Left lung (tissue), 10 donors: ENCODE results near the gene DEDD2. TPM values are rescaled to one million over a fixed set of nuclear protein-coding genes. Genes with fewer than 3 reads are reported as not detected.
A peak's percentile ranks its signal among the peaks of the same experiment; 100 is the strongest.

ENCODE experiments used
- ATAC-seq: fragments of 200-7000 bp; cut with Tn5 transposase; one replicate; pipeline ENCODE4 v1.9.1; 2020; ENCODE audit warnings: moderate library complexity
- DNase-seq, 4 donors: peaks; one replicate each; pipeline ENCODE4 v3.0.0-alpha.2; 2013 to 2020
- H3K27ac ChIP-seq, 2 donors: fragments of 200-600 bp; sonication (generic) in 1 of 2; one replicate each; pipeline versions ENCODE4 v1.5.0 to v1.8.0; 2020 to 2021
- H3K27me3 ChIP-seq, 2 donors: fragments of 200-600 bp; sonication (generic) in 1 of 2; one replicate each; pipeline versions ENCODE4 v1.5.0 to v1.8.0; 2020 to 2021
- H3K36me3 ChIP-seq, 2 donors: fragments of 200-600 bp; sonication (generic) in 1 of 2; one replicate each; pipeline versions ENCODE4 v1.5.0 to v1.8.0; 2020 to 2021
- H3K4me1 ChIP-seq, 2 donors: fragments of 200-600 bp; one replicate each; pipeline ENCODE4 v1.8.0; 2021
- H3K4me3 ChIP-seq, 2 donors: fragments of 200-600 bp; sonication (generic) in 1 of 2; one replicate each; pipeline versions ENCODE4 v1.5.0 to v1.8.0; 2020 to 2021; ENCODE audit warnings: mild to moderate bottlenecking in 1 of 2
- H3K9me3 ChIP-seq, 2 donors: fragments of 200-600 bp; sonication (generic) in 1 of 2; one replicate each; pipeline versions ENCODE4 v1.5.0 to v1.8.0; 2020 to 2021
- CTCF ChIP-seq, 2 donors: fragments of 200-600 bp; sonication (generic) in 1 of 2; IDR thresholded peaks; one replicate each; pipeline versions ENCODE4 v1.5.0 to v1.8.0; 2021; ENCODE audit warnings: antibody characterized with exemption in 2 of 2
- intact Hi-C, 2 donors: fragments of 100-400 bp; cut with DNase I; formaldehyde crosslinking; loops; one replicate each; pipeline versions ENCODE4 v1.11.2 to v1.14.2; 2022
- polyA plus RNA-seq, 6 donors: library from polyadenylated mRNA; unstranded; fragments of 120-200 nt; gene quantifications; one replicate each; pipeline ENCODE4 v1.2.1, GENCODE V29; 2013; ENCODE audit not compliant: insufficient read length in 6 of 6
- total RNA-seq, 2 donors: library from RNA; stranded (reverse); fragmentation: NEBNext Ultra II Directional; extraction: Animal tissue kit (Norgen Biotek cat#: 25700); gene quantifications; one replicate each; pipeline ENCODE4 v1.2.1, GENCODE V29; 2021
- donor health status: DM: no; HTN: yes; CAD: no.
- donor health status: DM: no; HTN: no; CAD: no.

The DEDD2 gene
- total and polyA plus RNA-seq, 8 donors = 15.7 to 34.8 (median 21.0) TPM

DNA sequence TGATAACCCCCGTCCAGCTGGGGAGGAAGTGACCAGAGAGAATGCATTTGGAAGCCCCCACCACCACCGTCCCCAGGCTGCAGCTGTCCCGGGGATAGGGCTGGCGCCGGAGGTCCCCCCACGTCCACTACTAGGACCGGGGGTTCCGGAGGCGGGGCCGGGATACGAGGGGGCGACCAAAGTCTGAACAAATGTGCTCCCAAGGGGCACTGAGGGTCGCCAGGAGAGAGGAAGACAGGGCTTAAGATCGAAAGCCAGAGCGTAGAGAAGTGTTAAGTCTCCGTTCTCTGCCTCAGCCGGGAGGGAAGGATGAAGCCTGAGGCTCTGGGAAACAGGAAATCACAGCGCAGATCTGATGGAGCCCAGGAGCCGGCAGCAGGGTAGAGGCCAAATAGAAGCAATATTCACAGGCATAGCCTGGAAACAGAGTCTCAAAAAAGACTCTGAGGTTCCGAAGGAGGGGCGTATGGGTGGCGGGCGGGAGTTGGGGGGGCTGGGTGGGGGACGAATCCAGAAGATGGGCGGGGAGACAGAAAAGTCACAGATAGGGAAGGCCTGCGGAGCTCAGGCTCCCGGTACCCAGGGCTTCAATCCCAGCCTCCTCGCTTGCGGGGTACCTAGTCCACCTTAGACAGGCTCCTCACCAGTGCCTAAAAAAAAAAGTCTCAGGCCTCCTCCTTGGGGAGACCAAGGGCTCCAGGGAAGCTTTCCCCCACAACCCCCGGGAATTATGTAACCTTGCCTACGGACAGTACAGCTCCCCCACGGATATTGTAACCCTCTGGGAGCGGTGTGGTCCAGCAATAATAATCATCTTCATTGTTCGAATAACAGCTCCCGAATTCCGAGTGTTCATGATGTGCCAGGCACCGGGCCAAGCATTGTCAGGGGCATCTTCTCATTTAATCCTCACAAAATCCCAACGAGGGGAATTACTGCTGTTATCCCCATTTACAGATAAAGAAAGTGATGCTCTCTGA is 38.6 kb upstream of the DEDD2 start:
- H3K4me3 ChIP-seq = peak overlapping the region; percentile 98 to 100
- peak in 2 of 4 donors; percentile 47 to 64 for DNase-seq
- H3K27me3 ChIP-seq = peaks cover 0 to 19% of the 10 kb centered on the region in 2 donors
- H3K36me3 ChIP-seq = no peaks in the 10 kb centered on the region
- intact Hi-C loops = no loop called here
- no peak for TF ChIP-seq CTCF (IDR thresholded peaks at IDR 0.05)
- peak; percentile 10 for ATAC-seq
- no peaks in the 10 kb centered on the region for H3K9me3 ChIP-seq
- peak overlapping the region; percentile 95 to 98 for H3K27ac ChIP-seq
- peaks cover 16 to 39% of the 10 kb centered on the region in 2 donors for H3K4me1 ChIP-seq

DNA sequence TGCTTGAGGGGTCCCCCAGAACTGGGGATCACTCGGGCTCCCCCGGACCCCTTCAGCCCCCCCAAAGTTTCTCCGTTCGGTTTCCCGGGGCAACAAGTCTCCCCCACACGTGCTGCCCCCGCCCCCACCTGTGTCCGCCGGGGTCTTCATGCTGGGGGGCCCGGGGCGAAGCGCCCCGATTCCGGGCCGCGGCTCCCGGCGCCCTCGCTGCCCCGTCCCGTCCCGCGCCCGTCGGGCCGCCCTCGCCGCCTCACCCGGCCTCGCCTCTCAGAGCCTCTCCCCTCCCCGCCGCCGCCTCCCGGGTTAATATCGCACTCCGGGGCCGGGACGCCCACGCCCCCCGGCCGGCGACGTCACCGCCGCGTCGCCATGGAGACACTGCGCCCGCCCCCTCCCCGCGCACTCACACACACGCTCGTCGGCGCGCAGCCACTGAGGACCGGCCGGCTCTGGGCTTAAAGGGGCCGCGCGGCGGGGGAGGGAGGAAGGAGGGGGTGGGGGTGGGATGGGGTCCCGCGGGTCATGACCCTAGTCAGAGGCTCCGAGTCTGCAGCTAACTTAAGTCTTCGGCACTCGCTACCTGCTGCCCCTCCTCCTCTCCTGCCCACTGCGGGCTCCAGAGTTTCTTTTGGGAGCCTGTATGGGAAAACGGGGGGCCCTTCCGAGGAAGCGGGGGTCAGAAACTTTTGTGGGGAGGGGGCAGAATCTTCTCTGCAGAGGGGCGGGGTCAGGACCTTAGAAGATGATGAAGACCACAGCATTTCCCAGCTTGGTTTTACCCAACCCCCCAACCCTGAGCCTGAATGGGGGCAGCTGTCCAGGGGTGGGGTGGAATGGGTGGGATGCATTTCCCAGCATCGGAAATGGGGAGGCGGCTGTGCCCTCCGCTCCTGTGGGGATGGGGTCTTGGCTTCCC is 37.6 kb upstream of the DEDD2 start, which contains the start of gene ERF:
TSS of gene ERF (minus strand) at position 279 of the 916 bp plus-strand sequence. CDS start at position 150, 129 bp downstream.
- TF ChIP-seq CTCF (IDR thresholded peaks at IDR 0.05) = peak in 1 of 2 donors; percentile 14
- intact Hi-C loops = loop anchor here in 1 of 2 donors (5.0 kb wide), 1 partner anchor 32 kb away; no protein-coding TSS in a partner anchor
- peak; percentile 94 to 98 (median 95) for DNase-seq
- peak; percentile 83 for ATAC-seq
- H3K4me1 ChIP-seq = peaks cover 24 to 49% of the 10 kb centered on the region in 2 donors
- H3K4me3 ChIP-seq = peak within 1 kb of the TSS; percentile 98 to 100
- no peaks in the 10 kb centered on the region for H3K9me3 ChIP-seq
- H3K36me3 ChIP-seq = peaks cover 0 to 3% of the 10 kb centered on the region in 2 donors
- H3K27me3 ChIP-seq = peaks cover 0 to 19% of the 10 kb centered on the region in 2 donors
- H3K27ac ChIP-seq = peak within 1 kb of the TSS; percentile 95 to 98

GRCh38 chr19:42254089-42254849 is 36.8 kb upstream of the DEDD2 start:
- Histone ChIP-seq H3K4me3 (peak overlapping the region; percentile 98 to 100), H3K27ac (peak overlapping the region; percentile 95 to 98), H3K27me3 (peaks cover 0 to 19% of the 10 kb centered on the region in 2 donors), H3K9me3 (no peaks in the 10 kb centered on the region), H3K36me3 (peaks cover 0 to 11% of the 10 kb centered on the region in 2 donors), H3K4me1 (peaks cover 24 to 51% of the 10 kb centered on the region in 2 donors)
- ATAC-seq (peak; percentile 39), DNase-seq (peak; percentile 84 to 91 (median 84))
- TF ChIP-seq CTCF (IDR thresholded peaks at IDR 0.05) = no peak
- intact Hi-C loops = loop anchor here in 1 of 2 donors (5.0 kb wide), 1 partner anchor 33 kb away; no protein-coding TSS in a partner anchor

- TF ChIP-seq CTCF (IDR thresholded peaks at IDR 0.05) = no peak
- intact Hi-C loops = loop anchor here in 1 of 2 donors (5.0 kb wide), 1 partner anchor 34 kb away; no protein-coding TSS in a partner anchor
- ATAC-seq (peak; percentile 20), DNase-seq (peak; percentile 53 to 92 (median 72))
- Histone ChIP-seq H3K9me3 (no peaks in the 10 kb centered on the region), H3K36me3 (peaks cover 0 to 19% of the 10 kb centered on the region in 2 donors), H3K4me1 (peaks cover 24 to 51% of the 10 kb centered on the region in 2 donors), H3K4me3 (peak overlapping the region; percentile 98 to 100), H3K27ac (peak overlapping the region; percentile 95 to 98), H3K27me3 (peaks cover 0 to 19% of the 10 kb centered on the region in 2 donors)
Measured at GRCh38 chr19:42253245-42254088, 36.0 kb upstream of the DEDD2 start.
